SK-N-SH (cell line): ENCODE results near the gene ECE1. TPM values are rescaled to one million over a fixed set of nuclear protein-coding genes. Genes with fewer than 3 reads are reported as not detected.

Source experiments
- CTCF ChIA-PET: fragments of 300-600, 350-600 bp; formaldehyde crosslinking; extraction: SDS; loops from one replicate; lab custom pipeline; 2021; lab: Yijun Ruan, JAX
- POLR2A ChIA-PET: fragments of 350-600 bp; sonication (Branson Sonifier 250); formaldehyde crosslinking; extraction: SDS; loops from one replicate; lab custom pipeline; 2020; ENCODE audit warnings: antibody characterized with exemption, inconsistent platforms; lab: Yijun Ruan, JAX
- DNase-seq: peaks from one replicate; pipeline ENCODE4 v3.0.0; 2012
- H2AFZ ChIP-seq: fragments of 200-600 bp; sonication (generic); 2 replicates; pipeline ENCODE4 v1.8.1; 2016; ENCODE audit warnings: antibody characterized with exemption, mild to moderate bottlenecking, low read depth
- H3F3A ChIP-seq: fragments of 200-600 bp; sonication (generic); replicated peaks from 2 replicates; pipeline ENCODE3; 2016; ENCODE audit warnings: antibody characterized with exemption, mild to moderate bottlenecking; ENCODE audit not compliant: insufficient read depth
- H3K27ac ChIP-seq, 2 experiments: fragments of 200-500 bp in 1 of 2; fragments of 200-600 bp in 1 of 2; sonication (Bioruptor generic) in 1 of 2; sonication (generic), shearing (Covaris generic) in 1 of 2; 2 replicates each; pipeline versions ENCODE4 v1.5.1 to v1.6.1; 2014 to 2016; ENCODE audit warnings: low read depth in 2 of 2, inconsistent platforms in 1 of 2, low read length in 1 of 2, mild to moderate bottlenecking in 1 of 2, mixed read lengths in 1 of 2
- H3K27me3 ChIP-seq: fragments of 200-600 bp; sonication (generic), shearing (Covaris generic); 2 replicates; pipeline ENCODE4 v1.6.1; 2016; ENCODE audit warnings: mixed run types; ENCODE audit not compliant: insufficient read depth
- H3K36me3 ChIP-seq, 2 experiments: fragments of 200-500 bp in 1 of 2; fragments of 200-600 bp in 1 of 2; sonication (Bioruptor generic) in 1 of 2; sonication (generic) in 1 of 2; replicated peaks in 1 of 2; 2 replicates each; pipeline versions ENCODE3 to v1.5.1; 2014 to 2016; ENCODE audit warnings: low read length in 1 of 2, mild to moderate bottlenecking in 1 of 2; ENCODE audit not compliant: insufficient read depth in 2 of 2, control insufficient read depth in 1 of 2
- H3K4me1 ChIP-seq, 2 experiments: fragments of 200-500 bp in 1 of 2; fragments of 200-600 bp in 1 of 2; sonication (Bioruptor generic) in 1 of 2; sonication (generic), shearing (Covaris generic) in 1 of 2; 2 replicates each; pipeline versions ENCODE4 v1.5.1 to v1.6.1; 2014 to 2016; ENCODE audit warnings: low read depth in 1 of 2, low read length in 1 of 2, mixed run types in 1 of 2; ENCODE audit not compliant: insufficient read depth in 2 of 2, control insufficient read depth in 1 of 2
- H3K4me2 ChIP-seq: fragments of 200-600 bp; sonication (generic), shearing (Covaris generic); 2 replicates; pipeline ENCODE4 v1.6.1; 2017; ENCODE audit warnings: mixed run types
- H3K4me3 ChIP-seq, 2 experiments: fragments of 200-500 bp in 1 of 2; fragments of 200-600 bp in 1 of 2; sonication (Bioruptor generic) in 1 of 2; sonication (generic), shearing (Covaris generic) in 1 of 2; 2 replicates each; pipeline versions ENCODE4 v1.5.1 to v1.8.1; 2014 to 2016; ENCODE audit warnings: low read depth in 2 of 2, inconsistent platforms in 1 of 2, low read length in 1 of 2, mild to moderate bottlenecking in 1 of 2, mixed read lengths in 1 of 2, moderate library complexity in 1 of 2
- H3K79me2 ChIP-seq: fragments of 200-600 bp; sonication (generic); 2 replicates; pipeline ENCODE4 v1.8.1; 2017; ENCODE audit warnings: mild to moderate bottlenecking; ENCODE audit not compliant: insufficient read depth
- H3K9ac ChIP-seq: fragments of 200-600 bp; sonication (generic); 2 replicates; pipeline ENCODE4 v1.6.1; 2017; ENCODE audit warnings: mixed run types
- H3K9me2 ChIP-seq: fragments of 200-600 bp; sonication (generic); 2 replicates; pipeline ENCODE4 v1.6.1; 2017; ENCODE audit warnings: mixed run types
- H3K9me3 ChIP-seq: fragments of 200-600 bp; sonication (generic); 2 replicates; pipeline ENCODE4 v1.6.1; 2017; ENCODE audit warnings: mixed run types, mild to moderate bottlenecking, moderate library complexity
- H4K20me1 ChIP-seq: fragments of 200-600 bp; sonication (generic); 2 replicates; pipeline ENCODE4 v1.6.1; 2017; ENCODE audit warnings: mild to moderate bottlenecking, mixed run types; ENCODE audit not compliant: insufficient read depth
- CHD2 ChIP-seq: fragments of 150-350 bp; IDR thresholded peaks from 2 replicates; pipeline ENCODE4 v1.6.1; 2018; ENCODE audit warnings: low read length; ENCODE audit not compliant: partially characterized antibody
- EP300 ChIP-seq, 2 experiments: IDR thresholded peaks; 2 replicates each; pipeline versions ENCODE4 v1.4.0 to v1.6.1; 2012; ENCODE audit warnings: borderline replicate concordance in 1 of 2, low read depth in 1 of 2, low read length in 1 of 2
- FOXM1 ChIP-seq: IDR thresholded peaks from 2 replicates; pipeline ENCODE4 v1.4.0; 2012; ENCODE audit warnings: low read depth, mild to moderate bottlenecking
- GABPA ChIP-seq: IDR thresholded peaks from 2 replicates; pipeline ENCODE4 v1.4.0; 2012; ENCODE audit warnings: low read depth, mild to moderate bottlenecking
- IRF3 ChIP-seq: fragments of 150-350 bp; IDR thresholded peaks from 2 replicates; pipeline ENCODE4 v1.6.1; 2016; ENCODE audit warnings: mild to moderate bottlenecking, low read depth, low read length
- NFIC ChIP-seq: IDR thresholded peaks from 2 replicates; pipeline ENCODE4 v1.4.0; 2012; ENCODE audit warnings: borderline replicate concordance
- PBX3 ChIP-seq: IDR thresholded peaks from 2 replicates; pipeline ENCODE4; 2012
- RCOR1 ChIP-seq: fragments of 150-350 bp; IDR thresholded peaks from 2 replicates; pipeline ENCODE4 v1.6.1; 2017; ENCODE audit warnings: antibody characterized with exemption, low read length
- RFX5 ChIP-seq: IDR thresholded peaks from 2 replicates; pipeline ENCODE4 v1.6.1; 2012; ENCODE audit warnings: mild to moderate bottlenecking, improper control_type of control experiment, low read length
- RXRA ChIP-seq: IDR thresholded peaks from 2 replicates; pipeline ENCODE4 v1.4.0; 2012; ENCODE audit warnings: low read depth, mild to moderate bottlenecking, borderline replicate concordance
- SMC3 ChIP-seq: IDR thresholded peaks from 2 replicates; pipeline ENCODE4 v1.6.1; 2012; ENCODE audit warnings: low read depth, low read length, improper control_type of control experiment
- TAF1 ChIP-seq: IDR thresholded peaks from 2 replicates; pipeline ENCODE4 v1.6.1; 2012; ENCODE audit warnings: low read depth, mild to moderate bottlenecking, low read length, moderate library complexity, borderline replicate concordance
- TCF12 ChIP-seq: IDR thresholded peaks from 2 replicates; pipeline ENCODE4 v1.4.0; 2012
- USF2 ChIP-seq: fragments of 150-350 bp; IDR thresholded peaks from 2 replicates; pipeline ENCODE4 v1.6.1; 2017; ENCODE audit warnings: antibody characterized with exemption, low read length, low read depth, borderline replicate concordance
- WGBS: methylation state at CpG from one replicate; pipeline ENCODE4 v1.1.6; 2017; ENCODE audit warnings: low lambda C conversion rate; 5-methylcytosine and 5-hydroxymethylcytosine counted together
- polyA plus RNA-seq, 3 experiments: library from polyadenylated mRNA; depleted of rRNA; stranded (reverse); fragments of >200 nt; gene quantifications; 2 replicates each; pipeline ENCODE4 v1.2.3, GENCODE V29; 2012
- TF ChIP-seq, protein P1 (sequence below): IDR thresholded peaks from 2 replicates; pipeline ENCODE4 v1.4.0; 2012; ENCODE audit warnings: low read depth
- TF ChIP-seq, protein P2 (sequence below): fragments of 200-600 bp; sonication (generic); IDR thresholded peaks from 2 replicates; pipeline ENCODE4 v1.6.1; 2017; ENCODE audit warnings: antibody characterized with exemption, mild to moderate bottlenecking, moderate library complexity
- TF ChIP-seq, protein P3 (sequence below): IDR thresholded peaks from 2 replicates; pipeline ENCODE4 v1.4.0; 2012; ENCODE audit warnings: low read depth, borderline replicate concordance

Gene ECE1
- polyA plus RNA-seq, 1 of the 3 experiments (the other 2 are of a cell fraction): 96.6 TPM

- Histone ChIP-seq H3K9ac (no peak overlapping the region), H3K9me2 (no peaks in the 10 kb centered on the region), H3K27me3 (no peaks in the 10 kb centered on the region), H3K4me1 (peaks cover 0 to 6% of the 10 kb centered on the region in 2 experiments; a peak in 2 of 4 replicates), H3F3A (no peaks in the 10 kb centered on the region), H3K4me3 (no peak overlapping the region), H3K36me3 (no peaks in the 10 kb centered on the region), H2AFZ (no peak overlapping the region), H4K20me1 (no peaks in the 10 kb centered on the region), H3K9me3 (no peaks in the 10 kb centered on the region), H3K27ac (no peak overlapping the region), H3K79me2 (no peaks in the 10 kb centered on the region), H3K4me2 (no peak overlapping the region)
- no peak for DNase-seq
- TF ChIP-seq USF2: no peak
- no peak for TF ChIP-seq NFIC
- TF ChIP-seq TAF1: no peak
- TF ChIP-seq GABPA: no peak
- TF ChIP-seq, protein P1, sequence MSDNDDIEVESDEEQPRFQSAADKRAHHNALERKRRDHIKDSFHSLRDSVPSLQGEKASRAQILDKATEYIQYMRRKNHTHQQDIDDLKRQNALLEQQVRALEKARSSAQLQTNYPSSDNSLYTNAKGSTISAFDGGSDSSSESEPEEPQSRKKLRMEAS: no peak
- TF ChIP-seq RCOR1: no peak
- TF ChIP-seq FOXM1: no peak
- no peak for TF ChIP-seq TCF12
- TF ChIP-seq, protein P2, sequence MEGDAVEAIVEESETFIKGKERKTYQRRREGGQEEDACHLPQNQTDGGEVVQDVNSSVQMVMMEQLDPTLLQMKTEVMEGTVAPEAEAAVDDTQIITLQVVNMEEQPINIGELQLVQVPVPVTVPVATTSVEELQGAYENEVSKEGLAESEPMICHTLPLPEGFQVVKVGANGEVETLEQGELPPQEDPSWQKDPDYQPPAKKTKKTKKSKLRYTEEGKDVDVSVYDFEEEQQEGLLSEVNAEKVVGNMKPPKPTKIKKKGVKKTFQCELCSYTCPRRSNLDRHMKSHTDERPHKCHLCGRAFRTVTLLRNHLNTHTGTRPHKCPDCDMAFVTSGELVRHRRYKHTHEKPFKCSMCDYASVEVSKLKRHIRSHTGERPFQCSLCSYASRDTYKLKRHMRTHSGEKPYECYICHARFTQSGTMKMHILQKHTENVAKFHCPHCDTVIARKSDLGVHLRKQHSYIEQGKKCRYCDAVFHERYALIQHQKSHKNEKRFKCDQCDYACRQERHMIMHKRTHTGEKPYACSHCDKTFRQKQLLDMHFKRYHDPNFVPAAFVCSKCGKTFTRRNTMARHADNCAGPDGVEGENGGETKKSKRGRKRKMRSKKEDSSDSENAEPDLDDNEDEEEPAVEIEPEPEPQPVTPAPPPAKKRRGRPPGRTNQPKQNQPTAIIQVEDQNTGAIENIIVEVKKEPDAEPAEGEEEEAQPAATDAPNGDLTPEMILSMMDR: no peak
- TF ChIP-seq RFX5: no peak
- TF ChIP-seq PBX3: no peak
- no peak for TF ChIP-seq EP300 (IDR thresholded peaks at IDR 0.05; ENCODE audit: borderline replicate concordance in 1 of 2, low read depth in 1 of 2, low read length in 1 of 2)
- TF ChIP-seq CHD2: no peak
- 55% methylated on average over 3 of the region's 3 CpGs for WGBS
- CTCF ChIA-PET: interaction anchor here (0.7 to 2.5 kb wide), 3 partner anchors 14 to 493 kb away, joined by 3 to 6 read pairs (median 4); no protein-coding TSS in a partner anchor
- POLR2A ChIA-PET: no interaction called here
These were observed 100.8 kb downstream of the ECE1 start for GRCh38 chr1:21189421-21189820.

DNA sequence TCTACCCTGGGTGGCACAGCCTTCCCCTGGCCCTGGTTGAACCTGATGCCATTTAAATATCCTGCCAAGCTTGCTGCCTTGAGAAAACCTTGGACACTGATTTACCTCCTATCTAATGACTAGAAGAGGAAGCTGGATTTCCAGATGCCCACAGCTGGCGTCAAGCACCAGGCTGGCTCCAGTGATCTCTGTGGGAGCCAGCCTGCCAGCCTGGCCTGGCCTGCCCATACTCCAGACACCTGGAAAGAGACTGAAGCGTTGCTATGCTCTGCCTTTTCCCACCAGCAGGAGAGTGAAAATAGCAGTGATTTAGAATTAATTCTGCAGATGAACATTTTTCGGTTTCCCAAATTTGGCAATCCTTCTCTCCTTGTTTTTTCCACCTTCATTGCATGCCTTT lies 102.0 kb downstream of the ECE1 start:
- H2AFZ ChIP-seq: no peak overlapping the region
- H3K79me2 ChIP-seq: no peaks in the 10 kb centered on the region
- H3K27me3 ChIP-seq: no peaks in the 10 kb centered on the region
- H3K27ac ChIP-seq: no peak overlapping the region
- H4K20me1 ChIP-seq: no peaks in the 10 kb centered on the region
- TF ChIP-seq SMC3: no peak
- no peak for TF ChIP-seq PBX3
- TF ChIP-seq, protein P3, sequence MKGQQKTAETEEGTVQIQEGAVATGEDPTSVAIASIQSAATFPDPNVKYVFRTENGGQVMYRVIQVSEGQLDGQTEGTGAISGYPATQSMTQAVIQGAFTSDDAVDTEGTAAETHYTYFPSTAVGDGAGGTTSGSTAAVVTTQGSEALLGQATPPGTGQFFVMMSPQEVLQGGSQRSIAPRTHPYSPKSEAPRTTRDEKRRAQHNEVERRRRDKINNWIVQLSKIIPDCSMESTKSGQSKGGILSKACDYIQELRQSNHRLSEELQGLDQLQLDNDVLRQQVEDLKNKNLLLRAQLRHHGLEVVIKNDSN: no peak
- no peak for TF ChIP-seq RXRA
- TF ChIP-seq IRF3: no peak
- TF ChIP-seq EP300 (IDR thresholded peaks at IDR 0.05; ENCODE audit: borderline replicate concordance in 1 of 2, low read depth in 1 of 2, low read length in 1 of 2): no peak
- no peak for TF ChIP-seq RCOR1
- TF ChIP-seq, all 33 proteins: peak for 0
- peak; percentile 26 for DNase-seq
- Histone ChIP-seq H3K9me2 (no peaks in the 10 kb centered on the region), H3K9ac (no peak overlapping the region), H3F3A (no peaks in the 10 kb centered on the region), H3K4me2 (no peak overlapping the region), H3K4me3 (no peak overlapping the region), H3K9me3 (no peaks in the 10 kb centered on the region), H3K36me3 (no peaks in the 10 kb centered on the region), H3K4me1 (peaks cover 0 to 6% of the 10 kb centered on the region in 2 experiments; a peak in 2 of 4 replicates)
- POLR2A ChIA-PET: no interaction called here
- whole genome bisulfite sequencing: 90% methylated on average over 3 of the region's 3 CpGs
- CTCF ChIA-PET: interaction anchor here (1.4 to 1.5 kb wide), 2 partner anchors 10 to 493 kb away, joined by 3 to 6 read pairs; no protein-coding TSS in a partner anchor
